Measurements from ENCODE around the gene TBC1D22A.
A peak's percentile ranks its signal among the peaks of the same experiment; 100 is the strongest.

TBC1D22A gene

GRCh38 chr22:46794491-46794890 is 32.0 kb downstream of the TBC1D22A start:
- DNase-seq (ENCODE audit: low read depth in 1 of 2, low spot score in 1 of 2), result no peak

- DNase-seq (ENCODE audit: low read depth in 1 of 2, low spot score in 1 of 2), result no peak
These were observed 32.7 kb downstream of the TBC1D22A start for GRCh38 chr22:46795140-46795539.

GRCh38 chr22:46795845-46796565 is 33.6 kb downstream of the TBC1D22A start:
- DNase-seq (ENCODE audit: low read depth in 1 of 2, low spot score in 1 of 2), result no peak

- DNase-seq (ENCODE audit: low read depth in 1 of 2, low spot score in 1 of 2), result no peak
These were observed 34.2 kb downstream of the TBC1D22A start for GRCh38 chr22:46796566-46797195.

- no peak for DNase-seq (ENCODE audit: low read depth in 1 of 2, low spot score in 1 of 2)
These were observed 34.9 kb downstream of the TBC1D22A start for GRCh38 chr22:46797355-46797754.

- no peak for DNase-seq (ENCODE audit: low read depth in 1 of 2, low spot score in 1 of 2)
These were observed 35.6 kb downstream of the TBC1D22A start for GRCh38 chr22:46798041-46798365.

GRCh38 chr22:46798366-46799350 is 36.2 kb downstream of the TBC1D22A start:
- peak; percentile 56 to 68 for DNase-seq (ENCODE audit: low read depth in 1 of 2, low spot score in 1 of 2)

GRCh38 chr22:46799626-46800025 is 37.2 kb downstream of the TBC1D22A start:
- no peak for DNase-seq (ENCODE audit: low read depth in 1 of 2, low spot score in 1 of 2)

GRCh38 chr22:46800102-46800857 is 37.8 kb downstream of the TBC1D22A start:
- no peak for DNase-seq (ENCODE audit: low read depth in 1 of 2, low spot score in 1 of 2)

GRCh38 chr22:46801331-46801811 is 38.9 kb downstream of the TBC1D22A start:
- DNase-seq (ENCODE audit: low read depth in 1 of 2, low spot score in 1 of 2), result no peak

- no peak for DNase-seq (ENCODE audit: low read depth in 1 of 2, low spot score in 1 of 2)
These were observed 39.6 kb downstream of the TBC1D22A start for GRCh38 chr22:46801826-46802607.

- DNase-seq (ENCODE audit: low read depth in 1 of 2, low spot score in 1 of 2), result no peak
These were observed 40.2 kb downstream of the TBC1D22A start for GRCh38 chr22:46802608-46803027.

- DNase-seq (ENCODE audit: low read depth in 1 of 2, low spot score in 1 of 2), result peak; percentile 53 to 55
These were observed 40.8 kb downstream of the TBC1D22A start for GRCh38 chr22:46803031-46803880.

GRCh38 chr22:46803936-46804335 is 41.5 kb downstream of the TBC1D22A start:
- DNase-seq (ENCODE audit: low read depth in 1 of 2, low spot score in 1 of 2), result no peak

GRCh38 chr22:46806794-46807193 is 44.3 kb downstream of the TBC1D22A start:
- no peak for DNase-seq (ENCODE audit: low read depth in 1 of 2, low spot score in 1 of 2)

GRCh38 chr22:46807458-46807857 is 45.0 kb downstream of the TBC1D22A start:
- DNase-seq (ENCODE audit: low read depth in 1 of 2, low spot score in 1 of 2), result no peak

GRCh38 chr22:46809153-46809885 is 46.9 kb downstream of the TBC1D22A start:
- no peak for DNase-seq (ENCODE audit: low read depth in 1 of 2, low spot score in 1 of 2)
